GM21367 (cell line): ENCODE data around the gene METAP1.
"Not testable (repeated sequence)": the region's sequence is repeated elsewhere in the genome, so short reads cannot be mapped to it uniquely, and the experiment has no call there.

Experiments
- ATAC-seq: cut with Tn5 transposase; IDR thresholded peaks from one replicate; pipeline ENCODE4 v1.9.1; 2021; ENCODE audit not compliant: unreplicated experiment

METAP1 gene

DNA sequence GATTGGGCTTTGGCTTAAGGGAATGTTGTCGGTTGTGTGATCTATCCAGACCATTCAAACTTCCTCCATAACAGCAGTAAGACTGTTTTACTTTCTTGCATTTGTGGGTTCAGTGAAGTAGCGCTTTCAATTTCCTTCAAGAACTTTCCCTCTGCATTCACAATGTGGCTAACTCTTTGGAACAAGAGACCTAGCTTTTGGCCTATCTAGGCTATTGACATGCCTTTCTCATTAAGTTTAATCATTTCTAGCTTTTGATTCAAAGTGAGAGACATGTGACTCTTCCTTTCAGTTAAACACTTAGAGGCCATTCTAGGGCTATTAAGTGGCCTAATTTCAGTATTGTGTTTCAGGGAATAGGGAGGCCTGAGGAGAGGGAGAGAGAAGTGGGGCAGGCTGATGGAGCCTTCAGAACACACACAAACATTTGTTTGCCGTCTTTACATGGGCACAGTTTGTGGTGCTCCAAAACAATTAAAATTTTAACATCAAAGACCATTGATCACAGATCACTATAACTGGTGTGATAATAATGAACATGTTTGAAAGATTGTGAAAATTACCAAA is 59.0 kb downstream of the METAP1 start:
- ATAC-seq, result peak; percentile 49

DNA sequence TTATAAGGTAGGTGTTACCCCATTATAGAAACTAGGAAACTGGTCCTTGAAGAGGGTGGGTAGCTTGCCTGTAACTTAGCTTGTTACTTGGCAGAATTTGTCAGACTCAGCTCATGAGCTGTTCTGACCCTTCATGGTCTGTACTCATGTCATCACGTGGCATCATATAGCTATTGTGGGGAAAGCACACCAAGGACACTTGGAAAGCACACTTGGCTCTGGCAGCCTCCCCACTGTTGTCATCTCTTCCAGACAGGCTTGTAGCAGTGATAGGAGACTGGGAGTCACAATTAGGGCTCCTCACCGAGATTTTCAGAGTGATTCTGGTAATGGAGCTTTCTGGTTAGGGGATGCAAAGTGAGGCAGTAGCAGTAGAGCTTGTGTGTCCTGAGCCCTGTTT is 62.7 kb downstream of the METAP1 start:
- ATAC-seq, result no peak

DNA sequence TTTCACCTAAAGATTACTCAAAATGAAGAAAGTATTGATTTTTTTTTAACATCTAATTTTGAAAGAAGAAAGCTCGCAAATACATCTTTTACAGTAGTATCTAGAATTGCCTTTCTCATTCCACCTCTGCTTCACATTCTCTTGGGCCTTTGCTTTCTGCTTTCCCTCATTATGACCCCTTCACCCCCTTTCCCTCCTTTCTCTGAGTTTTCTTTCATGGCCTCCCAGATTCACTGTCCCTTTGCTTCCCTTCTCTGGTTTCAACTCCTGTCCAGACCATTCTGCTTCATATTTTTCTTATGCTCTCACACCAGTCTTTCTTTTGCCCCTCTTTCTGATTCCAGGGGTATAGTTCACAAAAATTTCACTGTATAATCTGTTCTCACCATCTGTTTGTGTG is 64.0 kb downstream of the METAP1 start:
- no peak for ATAC-seq

DNA sequence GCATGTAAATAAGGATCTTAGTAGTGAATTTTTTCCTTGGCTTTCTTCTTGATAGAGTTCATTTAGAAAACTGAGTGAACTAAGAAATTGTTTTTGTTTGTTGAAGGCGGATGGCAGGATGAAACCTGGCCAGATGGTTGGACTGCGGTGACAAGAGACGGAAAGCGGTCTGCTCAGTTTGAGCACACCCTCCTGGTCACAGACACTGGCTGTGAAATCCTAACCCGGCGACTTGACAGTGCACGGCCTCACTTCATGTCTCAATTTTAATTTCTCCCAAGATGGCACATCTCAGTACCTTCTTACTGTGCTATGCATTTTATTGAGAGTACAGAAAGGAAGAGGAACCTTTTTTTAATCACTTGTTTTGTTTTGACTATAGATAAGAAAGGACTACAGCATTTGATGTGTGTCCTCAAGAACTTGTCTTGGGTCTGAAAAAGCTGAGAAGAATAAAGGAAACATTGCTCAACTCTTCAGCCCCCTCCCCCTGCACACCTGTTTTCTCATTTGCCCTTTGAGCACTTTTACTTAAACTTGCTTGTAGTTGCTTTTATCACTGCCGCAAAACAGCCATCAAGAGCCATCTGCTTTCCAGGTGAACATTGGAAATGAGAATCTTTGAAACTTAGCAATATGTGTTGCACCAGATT is 65.7 kb downstream of the METAP1 start:
- no peak for ATAC-seq

DNA sequence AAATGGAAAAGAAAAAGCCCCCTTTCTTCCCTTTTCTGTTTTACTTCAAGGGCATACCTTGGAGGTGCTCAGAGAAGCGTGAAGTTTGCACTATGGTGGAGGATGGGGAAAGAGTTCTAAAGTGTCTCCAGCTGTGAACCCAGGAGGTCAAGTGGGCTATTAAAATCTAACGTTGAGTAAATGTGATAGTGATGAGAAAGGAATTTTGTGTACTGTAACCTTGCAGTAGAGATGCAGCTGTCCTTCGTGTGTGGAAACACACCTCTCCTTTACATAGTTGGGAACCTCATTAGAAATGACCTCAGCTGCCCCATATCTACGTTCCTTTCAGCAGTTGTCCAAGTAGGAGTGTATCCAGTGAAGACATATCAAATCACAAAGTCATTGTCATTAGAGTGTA is 66.6 kb downstream of the METAP1 start:
- ATAC-seq, result no peak

DNA sequence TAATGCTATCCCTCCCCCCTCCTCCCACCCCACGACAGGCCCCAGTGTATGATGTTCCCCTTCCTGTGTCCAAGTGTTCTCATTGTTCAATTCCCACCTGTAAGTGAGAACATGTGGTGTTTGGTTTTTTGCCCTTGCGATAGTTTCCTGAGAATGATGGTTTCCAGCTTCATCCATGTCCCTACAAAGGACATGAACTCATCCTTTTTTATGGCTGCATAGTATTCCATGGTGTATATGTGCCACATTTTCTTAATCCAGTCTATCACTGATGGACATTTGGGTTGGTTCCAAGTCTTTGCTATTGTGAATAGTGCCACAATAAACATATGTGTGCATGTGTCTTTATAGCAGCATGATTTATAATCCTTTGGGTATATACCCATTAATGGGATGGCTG is 70.0 kb downstream of the METAP1 start:
- ATAC-seq, result not testable (repeated sequence)

DNA sequence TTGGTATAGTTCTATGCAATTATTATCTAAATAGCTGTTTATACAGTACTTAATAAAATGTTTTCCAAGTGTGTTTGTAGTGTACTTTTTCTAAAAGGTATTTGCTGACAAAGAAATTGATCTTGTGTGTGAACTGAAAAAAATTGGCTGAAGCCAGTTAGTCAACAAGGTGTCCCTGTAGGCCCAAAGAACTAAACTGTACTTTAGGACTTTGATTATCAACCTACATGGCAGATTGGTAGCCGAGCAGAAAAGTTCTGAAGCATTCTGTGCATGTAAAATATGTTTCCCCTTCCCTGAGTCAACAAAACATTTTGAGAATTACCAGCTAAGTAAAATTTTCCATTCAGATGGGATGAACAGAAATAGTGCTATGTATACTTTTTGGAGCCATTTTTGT is 72.1 kb downstream of the METAP1 start:
- ATAC-seq, result no peak

DNA sequence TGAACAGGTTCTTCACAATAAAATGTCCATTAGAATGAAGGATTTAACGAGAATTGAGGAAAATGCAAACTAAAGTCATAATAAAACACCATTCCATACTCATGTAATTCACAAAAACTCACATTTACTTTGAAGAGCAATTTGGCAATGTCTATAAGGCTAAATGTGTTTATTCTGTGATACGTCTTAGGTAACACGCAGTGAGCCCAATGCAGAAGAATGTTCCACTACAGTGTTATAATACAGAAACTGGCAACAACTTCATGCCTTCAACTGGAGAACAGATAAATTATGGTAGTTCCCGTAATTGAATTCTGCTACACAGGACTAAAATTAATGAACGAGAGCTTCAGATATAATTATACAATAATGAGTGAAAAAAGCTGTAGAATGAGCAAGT is 75.6 kb downstream of the METAP1 start:
- no peak for ATAC-seq

DNA sequence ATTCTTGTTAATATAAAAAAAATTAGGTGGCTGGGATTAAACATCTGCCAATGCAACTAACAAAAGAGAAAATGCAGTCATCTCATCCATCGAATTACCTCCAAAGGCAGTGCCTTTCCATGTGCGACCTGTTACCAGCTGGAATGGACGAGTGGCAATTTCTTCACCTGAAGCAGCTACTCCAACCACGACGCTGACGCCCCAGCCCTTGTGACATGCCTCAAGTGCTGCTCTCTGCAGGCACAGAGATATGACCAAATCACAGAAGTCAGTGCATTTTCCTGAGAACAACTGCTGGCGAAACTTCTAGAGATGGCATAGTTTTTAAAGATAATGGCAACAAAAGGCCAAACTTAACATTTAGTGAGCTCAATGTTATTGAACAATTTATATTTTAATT is 79.3 kb downstream of the METAP1 start:
- ATAC-seq, result no peak

DNA sequence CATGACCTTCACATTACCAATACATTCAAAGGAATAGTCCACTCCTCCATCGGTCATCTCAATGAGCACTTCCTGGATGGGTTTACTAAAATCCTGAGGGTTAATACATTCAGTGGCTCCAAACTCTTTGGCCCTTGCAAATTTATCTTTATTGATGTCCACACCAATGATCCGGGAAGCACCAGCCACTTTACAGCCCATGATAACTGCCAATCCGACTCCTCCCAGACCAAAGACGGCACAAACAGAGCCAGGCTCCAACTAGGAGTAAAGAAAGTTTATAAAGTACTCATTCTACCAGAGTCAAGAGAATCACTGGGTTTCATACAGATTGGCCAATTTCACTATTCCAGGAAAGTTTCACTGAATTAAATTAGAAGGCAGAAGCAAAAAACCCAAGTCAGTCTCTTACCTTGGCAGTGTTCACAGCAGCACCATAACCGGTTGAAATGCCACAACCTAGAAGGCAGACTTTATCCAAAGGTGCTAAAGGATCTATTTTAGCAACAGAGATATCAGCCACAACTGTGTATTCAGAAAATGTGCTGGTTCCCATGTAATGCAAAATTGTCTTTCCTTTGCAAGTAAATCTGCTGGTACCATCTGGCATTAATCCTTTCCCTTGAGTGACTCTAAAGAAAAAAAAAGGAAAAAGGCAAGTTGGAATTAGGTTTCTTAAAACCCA is 80.9 kb downstream of the METAP1 start:
- ATAC-seq, result no peak

DNA sequence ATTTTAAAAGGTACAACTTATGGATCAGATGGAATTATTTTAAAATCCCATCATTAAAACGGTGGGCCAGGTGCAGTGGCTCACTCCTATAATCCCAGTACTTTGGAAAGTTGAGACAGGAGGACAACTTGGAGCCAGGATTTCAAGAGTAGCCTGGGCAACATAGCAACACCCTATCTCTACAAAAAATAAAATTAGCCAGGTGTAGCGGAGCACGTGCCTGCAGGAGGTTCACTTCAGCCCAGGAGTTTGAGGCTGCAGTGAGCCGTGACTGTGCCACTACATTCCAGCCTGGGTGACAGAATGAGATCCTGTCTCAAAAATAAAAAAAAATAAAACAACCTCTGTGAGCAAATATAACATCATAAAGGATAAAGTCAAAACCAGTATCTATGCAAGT is 81.7 kb downstream of the METAP1 start:
- ATAC-seq, result no peak

DNA sequence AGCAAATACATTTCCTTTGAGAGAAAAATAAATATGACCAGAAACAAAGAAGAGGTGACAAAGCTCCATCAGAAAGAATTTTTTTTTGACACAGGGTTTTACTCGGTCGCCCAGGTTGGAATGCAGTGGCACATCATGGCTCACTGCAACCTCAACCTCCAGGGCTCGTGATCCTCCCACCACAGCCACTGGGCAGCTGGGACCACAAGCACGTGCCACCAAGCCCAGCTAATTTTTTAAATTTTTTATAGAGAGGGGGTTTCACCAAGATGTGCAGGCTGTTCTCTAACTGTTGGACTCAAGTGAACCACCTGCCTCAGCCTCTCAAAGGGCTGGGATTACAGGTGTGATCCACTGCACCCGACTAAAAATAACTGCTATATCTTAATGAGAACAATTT is 82.8 kb downstream of the METAP1 start:
- ATAC-seq, result no peak

DNA sequence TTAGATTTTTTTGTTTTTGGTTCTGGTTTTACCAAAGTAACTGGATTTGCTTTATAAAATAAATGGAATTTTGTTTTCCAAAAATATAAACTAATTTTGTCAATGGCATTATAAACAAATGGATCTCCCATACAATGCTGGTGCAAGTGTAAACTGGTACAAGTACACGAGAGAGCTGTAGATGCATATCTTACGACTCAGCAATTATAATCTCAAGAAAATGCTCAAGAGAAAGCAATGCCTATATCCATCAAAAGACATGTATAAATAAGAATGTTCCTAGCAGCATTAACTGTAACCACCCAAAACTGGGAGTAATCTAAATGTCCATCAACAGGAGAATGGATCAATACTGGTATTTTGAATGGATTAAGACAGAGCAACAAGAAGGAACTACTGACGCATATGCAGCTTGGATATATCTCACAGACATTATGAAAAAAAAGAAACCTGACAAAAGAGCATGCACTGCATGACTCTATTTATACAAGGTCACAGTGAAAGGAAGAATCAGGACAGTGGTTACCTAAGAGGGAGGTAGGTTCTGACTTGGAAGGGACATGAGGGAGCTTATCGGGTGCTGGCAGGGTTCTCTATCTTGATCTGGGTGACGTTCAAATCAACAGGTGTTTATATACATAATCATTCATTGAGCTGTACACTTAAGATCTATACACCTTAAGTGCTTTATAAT is 83.6 kb downstream of the METAP1 start:
- no peak for ATAC-seq

DNA sequence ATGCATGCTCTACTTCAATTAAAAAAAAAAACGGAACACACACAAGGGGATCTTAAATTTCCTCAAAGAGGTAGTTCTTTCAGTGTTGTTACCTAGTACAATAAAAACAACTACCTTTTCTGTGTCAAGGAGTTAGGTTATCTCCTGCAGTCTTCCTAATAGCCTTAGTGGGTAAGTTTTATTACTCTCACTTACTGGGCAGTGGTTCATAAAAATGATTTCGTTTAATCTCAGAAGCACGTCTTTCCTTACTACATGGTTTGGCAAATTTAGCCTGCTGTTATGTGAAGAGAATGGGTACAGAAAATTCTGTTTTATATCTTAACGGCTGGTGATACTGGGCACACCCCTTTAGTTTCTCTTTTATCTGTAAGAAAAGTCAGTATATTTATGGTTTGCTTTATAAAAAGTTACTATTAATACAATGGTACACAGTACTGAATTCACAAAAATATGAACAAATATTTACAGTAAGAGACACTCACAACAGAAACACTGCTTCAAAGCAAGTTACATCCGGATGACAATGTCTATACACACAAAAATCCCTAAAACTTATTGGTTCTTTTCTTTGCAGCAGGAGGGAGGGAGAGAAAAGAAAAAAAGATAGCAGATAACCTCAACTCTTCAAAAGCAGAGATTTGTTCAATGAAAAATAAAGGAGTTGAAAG is 84.2 kb downstream of the METAP1 start:
- ATAC-seq, result no peak

DNA sequence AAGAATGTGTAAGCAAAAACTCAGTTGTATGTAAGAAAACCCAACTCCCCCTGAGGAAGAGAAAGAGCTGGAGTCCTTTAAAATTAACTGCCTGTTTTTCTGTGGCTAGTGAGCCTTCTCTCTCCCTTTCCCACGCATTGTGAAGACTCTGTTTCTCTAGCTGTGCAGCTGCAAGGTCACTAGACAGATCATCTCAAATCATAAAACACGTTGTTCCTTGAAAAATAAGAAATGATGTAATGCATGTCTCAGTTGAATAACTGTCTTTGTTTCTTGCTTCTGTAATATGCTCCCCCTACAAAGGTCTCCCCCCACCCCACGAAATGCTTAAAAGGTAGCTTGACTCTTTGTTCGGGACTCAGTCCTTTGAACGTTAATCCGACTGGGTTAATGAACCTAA is 85.3 kb downstream of the METAP1 start:
- not testable (repeated sequence) for ATAC-seq

DNA sequence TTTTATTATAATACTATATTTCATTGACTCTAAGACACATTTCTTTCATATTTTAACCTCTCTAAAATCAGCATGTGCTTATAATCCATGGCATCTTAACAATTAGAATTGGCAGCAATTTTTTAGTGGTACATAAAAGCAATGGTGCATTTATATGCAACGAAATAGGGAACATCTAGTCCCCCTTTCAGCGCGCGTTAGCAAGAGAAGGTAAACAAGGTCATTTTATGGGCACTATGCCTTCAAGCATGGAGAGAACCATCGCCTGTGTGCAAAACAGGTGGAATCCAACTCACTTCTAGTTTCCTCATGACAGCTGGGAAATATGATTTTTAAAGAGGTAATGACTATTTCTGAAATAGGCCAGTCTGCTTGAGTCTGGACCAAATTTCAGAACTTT is 86.7 kb downstream of the METAP1 start:
- ATAC-seq, result no peak

DNA sequence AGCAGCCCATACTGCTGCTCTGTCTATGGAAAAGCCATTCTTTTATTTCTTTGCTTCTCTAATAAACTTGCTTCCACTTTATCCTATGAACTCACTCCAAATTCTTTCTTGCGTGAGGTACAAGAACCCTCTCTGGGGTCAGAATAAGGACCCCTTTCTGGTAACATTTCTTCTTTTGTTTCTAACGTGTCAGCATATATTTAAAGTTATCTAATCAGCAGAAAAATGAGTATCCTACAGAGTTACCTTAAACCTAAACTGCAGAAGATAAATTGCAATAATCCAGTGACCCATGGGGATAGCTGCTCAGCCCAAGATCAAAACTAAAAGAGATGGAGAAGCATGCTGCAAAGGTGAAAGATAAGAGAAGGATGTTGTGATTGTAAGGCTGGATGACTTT is 89.1 kb downstream of the METAP1 start:
- ATAC-seq, result no peak

DNA sequence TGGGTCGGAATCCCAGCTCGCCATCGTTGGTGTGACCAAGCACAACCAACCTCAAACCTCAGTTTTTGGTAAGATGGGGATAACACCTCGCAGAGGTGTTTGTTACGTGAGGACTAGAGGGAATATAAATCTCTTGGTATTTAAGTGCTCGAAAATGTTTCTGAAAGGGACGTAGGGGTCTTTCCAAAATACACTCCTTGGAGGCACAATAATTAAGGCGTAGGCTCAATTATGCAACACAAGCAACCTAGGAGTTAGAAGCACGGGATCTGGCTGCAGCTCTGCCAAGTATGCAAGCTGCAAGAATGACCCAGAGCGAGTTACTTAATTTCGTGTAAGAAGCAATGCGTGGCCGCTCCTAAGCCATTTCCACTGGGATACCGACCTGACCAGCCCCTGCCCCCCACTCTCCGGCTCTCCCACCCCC is 92.5 kb downstream of the METAP1 start:
- peak; percentile 22 for ATAC-seq

DNA sequence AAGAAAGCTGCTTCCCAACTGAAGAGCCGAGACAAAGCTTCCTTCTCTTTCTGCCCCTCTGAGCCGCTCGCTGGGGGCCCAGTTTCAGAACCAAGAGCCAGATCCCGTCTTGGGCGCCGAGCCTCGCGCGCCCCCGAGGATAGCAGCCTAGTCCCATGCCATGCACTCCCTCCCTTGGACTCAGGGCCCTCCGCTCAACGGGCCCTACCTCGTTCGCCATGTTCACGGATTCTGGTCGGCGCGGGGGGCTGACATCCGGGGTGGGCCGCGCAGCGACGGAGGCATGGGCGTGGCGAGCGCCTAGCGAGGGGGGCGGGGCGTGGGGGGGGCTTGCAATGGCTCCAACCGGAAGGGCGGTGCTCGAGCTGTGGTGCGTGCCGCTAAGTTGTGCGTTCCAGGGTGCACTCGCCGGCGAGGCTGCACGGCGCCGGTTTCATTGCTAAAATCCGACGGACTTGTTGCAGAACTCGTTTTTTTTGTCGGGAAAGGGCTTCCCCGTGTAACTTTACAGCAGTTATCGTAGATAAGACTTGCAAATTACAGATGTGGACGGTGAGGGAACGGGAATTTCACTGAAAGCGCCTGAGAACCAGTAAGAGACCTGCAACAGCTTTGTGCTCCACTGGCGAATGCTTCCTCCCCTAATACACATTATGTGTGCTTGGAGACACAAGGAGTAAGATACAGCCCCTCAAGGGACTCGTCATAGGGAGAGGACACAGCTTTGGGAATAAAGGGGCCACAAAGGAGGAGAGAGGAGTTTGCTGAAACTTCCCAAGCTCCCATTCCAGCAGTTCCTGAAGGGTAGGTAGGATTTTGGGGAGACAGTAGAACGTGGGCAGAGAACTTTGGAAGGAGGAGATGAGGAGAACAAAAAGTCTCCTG is 93.2 kb downstream of the METAP1 start, which contains the start of gene ADH5:
Gene ADH5, minus strand, starts transcription at position 308 of the 885 bp plus-strand sequence. Its CDS starts 88 bp downstream, at position 220.
- peak; percentile 90 for ATAC-seq

DNA sequence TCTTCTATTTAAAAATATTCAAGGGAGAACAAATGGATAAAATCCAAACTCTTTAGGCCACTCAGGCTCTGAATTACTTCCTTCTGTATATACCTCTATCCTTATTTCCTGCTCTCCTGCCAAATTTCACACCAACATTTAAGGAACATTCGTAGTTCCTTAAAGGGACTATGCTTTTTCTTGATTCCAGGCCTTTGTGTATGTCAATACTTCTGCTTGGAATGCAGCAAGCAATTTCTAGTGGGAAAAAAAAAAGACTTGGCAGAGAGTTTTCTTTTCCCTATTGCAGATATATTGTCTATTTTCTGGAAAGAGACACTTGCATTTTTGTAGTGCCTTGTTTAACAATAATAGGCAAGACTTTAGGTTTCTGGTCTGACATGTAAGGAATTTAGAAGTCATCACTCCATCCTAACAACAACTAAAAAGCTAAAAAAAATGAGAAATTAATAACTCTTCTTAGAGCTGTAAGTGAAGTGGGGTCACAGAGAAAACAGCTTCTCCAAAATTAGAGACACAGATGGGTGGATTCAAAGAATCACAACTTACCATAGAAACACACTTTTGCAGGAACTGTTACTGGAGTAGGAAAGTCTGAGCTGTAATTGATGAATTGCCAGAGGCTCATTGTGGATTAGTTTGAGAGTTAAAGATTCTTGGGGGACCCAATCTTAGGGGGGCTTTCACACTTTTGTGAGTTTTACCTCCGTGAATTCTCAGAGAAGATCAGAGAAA is 95.1 kb downstream of the METAP1 start:
- no peak for ATAC-seq
